Lower lobe of right lung (tissue), 2 donors: ENCODE data around the gene C20orf141. TPM values are rescaled to one million over a fixed set of nuclear protein-coding genes. Genes with fewer than 3 reads are reported as not detected.
A peak's percentile ranks its signal among the peaks of the same experiment; 100 is the strongest.

ENCODE experiments used
- ATAC-seq, 2 donors: fragments of 200-7000 bp; cut with Tn5 transposase; one replicate each; pipeline ENCODE4 v1.9.1; 2020 to 2022; ENCODE audit warnings: mild to moderate bottlenecking in 2 of 2, moderate library complexity in 2 of 2
- DNase-seq: peaks from one replicate; pipeline ENCODE4 v3.0.0-alpha.2; 2020
- H3K27ac ChIP-seq: fragments of 200-600 bp; one replicate; pipeline ENCODE4 v1.8.0; 2022
- H3K27me3 ChIP-seq: fragments of 200-600 bp; one replicate; pipeline ENCODE4 v1.8.0; 2022; ENCODE audit warnings: low read depth
- H3K36me3 ChIP-seq: fragments of 200-600 bp; one replicate; pipeline ENCODE4 v1.8.0; 2022; ENCODE audit warnings: mild to moderate bottlenecking
- H3K4me1 ChIP-seq: fragments of 200-600 bp; one replicate; pipeline ENCODE4 v1.8.0; 2022
- H3K4me3 ChIP-seq: fragments of 200-600 bp; one replicate; pipeline ENCODE4 v1.8.0; 2022; ENCODE audit warnings: mild to moderate bottlenecking
- H3K9me3 ChIP-seq: fragments of 200-600 bp; one replicate; pipeline ENCODE4 v1.8.0; 2022
- intact Hi-C: fragments of 100-400 bp; cut with DNase I; formaldehyde crosslinking; loops from one replicate; pipeline ENCODE4 v1.11.0; 2022
- total RNA-seq: library from RNA; stranded (reverse); fragmentation: NEBNext Ultra II Directional; extraction: Animal tissue kit (Norgen Biotek cat#: 25700); gene quantifications from one replicate; pipeline ENCODE4 v1.2.1, GENCODE V29; 2021
- TF ChIP-seq, protein P1 (sequence below): fragments of 200-600 bp; IDR thresholded peaks from one replicate; pipeline ENCODE4 v1.8.0; 2022; ENCODE audit warnings: antibody characterized with exemption, mild to moderate bottlenecking
- donor health status: DM: no; HTN: yes; CAD: no; lungs with severe emphysema.

Gene C20orf141
- total RNA-seq, 1 donor from 2014 or later, result not detected

- no peak within 1 kb of the TSS for H3K27ac ChIP-seq
Observed at GRCh38 chr20:2816030-2816582, 1.3 kb downstream of the C20orf141 start, which contains the start of gene TMEM239. TMEM239 (plus strand) TSS chr20:2816364; CDS start chr20:2816555, 191 bp downstream.

GRCh38 chr20:2816583-2817340, 2.0 kb downstream of the C20orf141 start:
- Histone ChIP-seq H3K4me3 (no peak overlapping the region), H3K4me1 (no peaks in the 10 kb centered on the region), H3K36me3 (no peaks in the 10 kb centered on the region), H3K9me3 (peaks cover 6% of the 10 kb centered on the region), H3K27ac (no peak overlapping the region), H3K27me3 (peaks cover 26% of the 10 kb centered on the region)
- DNase-seq (no peak), ATAC-seq (no peak)
- TF ChIP-seq, protein P1, sequence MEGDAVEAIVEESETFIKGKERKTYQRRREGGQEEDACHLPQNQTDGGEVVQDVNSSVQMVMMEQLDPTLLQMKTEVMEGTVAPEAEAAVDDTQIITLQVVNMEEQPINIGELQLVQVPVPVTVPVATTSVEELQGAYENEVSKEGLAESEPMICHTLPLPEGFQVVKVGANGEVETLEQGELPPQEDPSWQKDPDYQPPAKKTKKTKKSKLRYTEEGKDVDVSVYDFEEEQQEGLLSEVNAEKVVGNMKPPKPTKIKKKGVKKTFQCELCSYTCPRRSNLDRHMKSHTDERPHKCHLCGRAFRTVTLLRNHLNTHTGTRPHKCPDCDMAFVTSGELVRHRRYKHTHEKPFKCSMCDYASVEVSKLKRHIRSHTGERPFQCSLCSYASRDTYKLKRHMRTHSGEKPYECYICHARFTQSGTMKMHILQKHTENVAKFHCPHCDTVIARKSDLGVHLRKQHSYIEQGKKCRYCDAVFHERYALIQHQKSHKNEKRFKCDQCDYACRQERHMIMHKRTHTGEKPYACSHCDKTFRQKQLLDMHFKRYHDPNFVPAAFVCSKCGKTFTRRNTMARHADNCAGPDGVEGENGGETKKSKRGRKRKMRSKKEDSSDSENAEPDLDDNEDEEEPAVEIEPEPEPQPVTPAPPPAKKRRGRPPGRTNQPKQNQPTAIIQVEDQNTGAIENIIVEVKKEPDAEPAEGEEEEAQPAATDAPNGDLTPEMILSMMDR, result no peak
- intact Hi-C loops, result no loop called here

More at GRCh38 chr20:2816030-2816582, 1.3 kb downstream of the C20orf141 start, which contains the start of gene TMEM239:
- Histone ChIP-seq H3K4me3 (no peak within 1 kb of the TSS), H3K4me1 (no peaks in the 10 kb centered on the region), H3K36me3 (no peaks in the 10 kb centered on the region), H3K9me3 (peaks cover 6% of the 10 kb centered on the region), H3K27me3 (peaks cover 19% of the 10 kb centered on the region)
- TF ChIP-seq, protein P1, result no peak
- no peak for DNase-seq
- ATAC-seq, result no peak
- intact Hi-C loops, result no loop called here

GRCh38 chr20:2817341-2817726, 2.5 kb downstream of the C20orf141 start:
- no peak overlapping the region for H3K4me3 ChIP-seq
- H3K9me3 ChIP-seq, result peaks cover 6% of the 10 kb centered on the region
- intact Hi-C loops, result no loop called here
- TF ChIP-seq, protein P1, result no peak
- H3K36me3 ChIP-seq, result no peaks in the 10 kb centered on the region
- H3K27me3 ChIP-seq, result peaks cover 31% of the 10 kb centered on the region
- no peak for ATAC-seq
- H3K4me1 ChIP-seq, result no peaks in the 10 kb centered on the region
- no peak overlapping the region for H3K27ac ChIP-seq
- no peak for DNase-seq

DNA sequence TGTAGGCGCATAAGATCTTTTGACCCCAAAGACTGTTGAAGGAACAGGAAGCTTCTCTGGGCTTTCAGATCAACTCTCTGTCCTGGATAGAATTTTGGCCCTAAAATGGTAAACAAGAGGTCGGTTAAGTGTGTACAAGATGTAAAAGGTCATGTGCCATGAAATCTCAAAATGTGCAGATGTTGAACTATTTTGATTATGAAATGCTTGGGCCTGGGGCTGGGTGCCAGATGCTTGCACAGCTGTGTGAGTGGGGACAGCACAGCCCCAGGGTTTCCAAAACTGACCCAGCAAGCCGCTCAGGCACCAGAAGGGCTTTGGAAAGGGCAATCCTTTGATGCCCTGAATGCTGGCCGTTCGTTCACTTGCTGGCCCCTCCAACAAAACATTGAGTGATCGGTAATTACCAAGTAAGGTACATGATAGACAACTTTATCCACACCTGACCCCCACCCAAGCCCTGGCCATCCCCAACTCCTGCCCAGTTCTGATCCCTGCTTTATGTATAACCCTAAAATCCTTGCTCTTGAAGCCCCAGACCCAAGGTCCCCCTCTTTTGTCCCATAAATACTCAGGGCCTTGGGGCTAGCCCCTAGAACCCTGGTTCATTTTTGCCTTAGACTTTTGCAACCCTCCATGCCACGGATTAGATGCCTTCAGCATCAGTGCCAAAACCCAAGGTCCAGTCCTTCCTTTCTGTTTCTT, 3.3 kb downstream of the C20orf141 start:
- Histone ChIP-seq H3K36me3 (no peaks in the 10 kb centered on the region), H3K27me3 (peaks cover 31% of the 10 kb centered on the region), H3K27ac (no peak overlapping the region), H3K9me3 (no peaks in the 10 kb centered on the region), H3K4me3 (no peak overlapping the region), H3K4me1 (no peaks in the 10 kb centered on the region)
- DNase-seq (no peak), ATAC-seq (no peak)
- intact Hi-C loops, result no loop called here
- TF ChIP-seq, protein P1, result no peak

GRCh38 chr20:2820084-2820895, 5.5 kb downstream of the C20orf141 start:
- intact Hi-C loops, result no loop called here
- ATAC-seq, result peak; percentile 43 to 44
- Histone ChIP-seq H3K27me3 (peaks cover 31% of the 10 kb centered on the region), H3K4me3 (no peak overlapping the region), H3K27ac (no peak overlapping the region), H3K36me3 (no peaks in the 10 kb centered on the region), H3K9me3 (no peaks in the 10 kb centered on the region), H3K4me1 (no peaks in the 10 kb centered on the region)
- TF ChIP-seq, protein P1, result no peak
- DNase-seq, result no peak
